GM10266 (cell line): ENCODE measurements around the gene PMF1.

Experiments used
- DNase-seq: peaks from one replicate; pipeline ENCODE4 v3.0.0; 2012; ENCODE audit errors: extremely low spot score
- TF ChIP-seq, protein P1 (sequence below): IDR thresholded peaks from 2 replicates; pipeline ENCODE4 v1.5.1; 2012; ENCODE audit warnings: mild to moderate bottlenecking, low read depth; ENCODE audit not compliant: control insufficient read depth, insufficient read depth; ENCODE audit errors: missing control alignments

PMF1 gene

DNA sequence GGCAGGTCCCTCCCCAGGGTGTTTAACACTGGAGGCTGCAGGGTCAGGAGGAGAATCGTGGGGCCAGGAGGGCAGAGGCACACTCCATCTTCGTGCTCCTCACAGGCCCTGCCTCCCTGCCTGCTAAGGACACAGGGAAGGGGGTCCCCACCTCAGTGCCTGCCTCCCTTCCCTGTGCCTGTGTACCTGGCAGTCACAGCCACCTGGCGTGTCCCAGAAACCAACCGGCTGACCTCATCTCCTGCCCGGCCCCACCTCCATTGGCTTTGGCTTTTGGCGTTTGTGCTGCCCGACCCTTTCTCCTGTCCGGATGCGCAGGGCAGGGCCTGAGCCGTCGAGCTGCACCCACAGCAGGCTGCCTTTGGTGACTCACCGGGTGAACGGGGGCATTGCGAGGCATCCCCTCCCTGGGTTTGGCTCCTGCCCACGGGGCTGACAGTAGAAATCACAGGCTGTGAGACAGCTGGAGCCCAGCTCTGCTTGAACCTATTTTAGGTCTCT, 28.6 kb downstream of the PMF1 start:
- DNase-seq = no peak
- TF ChIP-seq, protein P1, sequence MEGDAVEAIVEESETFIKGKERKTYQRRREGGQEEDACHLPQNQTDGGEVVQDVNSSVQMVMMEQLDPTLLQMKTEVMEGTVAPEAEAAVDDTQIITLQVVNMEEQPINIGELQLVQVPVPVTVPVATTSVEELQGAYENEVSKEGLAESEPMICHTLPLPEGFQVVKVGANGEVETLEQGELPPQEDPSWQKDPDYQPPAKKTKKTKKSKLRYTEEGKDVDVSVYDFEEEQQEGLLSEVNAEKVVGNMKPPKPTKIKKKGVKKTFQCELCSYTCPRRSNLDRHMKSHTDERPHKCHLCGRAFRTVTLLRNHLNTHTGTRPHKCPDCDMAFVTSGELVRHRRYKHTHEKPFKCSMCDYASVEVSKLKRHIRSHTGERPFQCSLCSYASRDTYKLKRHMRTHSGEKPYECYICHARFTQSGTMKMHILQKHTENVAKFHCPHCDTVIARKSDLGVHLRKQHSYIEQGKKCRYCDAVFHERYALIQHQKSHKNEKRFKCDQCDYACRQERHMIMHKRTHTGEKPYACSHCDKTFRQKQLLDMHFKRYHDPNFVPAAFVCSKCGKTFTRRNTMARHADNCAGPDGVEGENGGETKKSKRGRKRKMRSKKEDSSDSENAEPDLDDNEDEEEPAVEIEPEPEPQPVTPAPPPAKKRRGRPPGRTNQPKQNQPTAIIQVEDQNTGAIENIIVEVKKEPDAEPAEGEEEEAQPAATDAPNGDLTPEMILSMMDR = no peak

DNA sequence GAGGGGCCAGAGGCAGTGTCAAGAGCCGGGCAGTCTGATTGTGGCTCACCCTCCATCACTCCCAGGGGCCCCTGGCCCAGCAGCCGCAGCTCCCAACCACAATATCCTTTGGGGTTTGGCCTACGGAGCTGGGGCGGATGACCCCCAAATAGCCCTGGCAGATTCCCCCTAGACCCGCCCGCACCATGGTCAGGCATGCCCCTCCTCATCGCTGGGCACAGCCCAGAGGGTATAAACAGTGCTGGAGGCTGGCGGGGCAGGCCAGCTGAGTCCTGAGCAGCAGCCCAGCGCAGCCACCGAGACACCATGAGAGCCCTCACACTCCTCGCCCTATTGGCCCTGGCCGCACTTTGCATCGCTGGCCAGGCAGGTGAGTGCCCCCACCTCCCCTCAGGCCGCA, 29.1 kb downstream of the PMF1 start, which contains the start of gene BGLAP:
TSS of gene BGLAP (plus strand) at position 259 of the 400 bp plus-strand sequence. CDS start at position 307, 48 bp downstream.
- TF ChIP-seq, protein P1 = no peak
- DNase-seq = no peak

DNA sequence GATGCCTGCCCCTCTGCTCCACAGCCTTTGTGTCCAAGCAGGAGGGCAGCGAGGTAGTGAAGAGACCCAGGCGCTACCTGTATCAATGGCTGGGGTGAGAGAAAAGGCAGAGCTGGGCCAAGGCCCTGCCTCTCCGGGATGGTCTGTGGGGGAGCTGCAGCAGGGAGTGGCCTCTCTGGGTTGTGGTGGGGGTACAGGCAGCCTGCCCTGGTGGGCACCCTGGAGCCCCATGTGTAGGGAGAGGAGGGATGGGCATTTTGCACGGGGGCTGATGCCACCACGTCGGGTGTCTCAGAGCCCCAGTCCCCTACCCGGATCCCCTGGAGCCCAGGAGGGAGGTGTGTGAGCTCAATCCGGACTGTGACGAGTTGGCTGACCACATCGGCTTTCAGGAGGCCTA, 29.9 kb downstream of the PMF1 start:
- no peak for DNase-seq
- TF ChIP-seq, protein P1 = no peak

DNA sequence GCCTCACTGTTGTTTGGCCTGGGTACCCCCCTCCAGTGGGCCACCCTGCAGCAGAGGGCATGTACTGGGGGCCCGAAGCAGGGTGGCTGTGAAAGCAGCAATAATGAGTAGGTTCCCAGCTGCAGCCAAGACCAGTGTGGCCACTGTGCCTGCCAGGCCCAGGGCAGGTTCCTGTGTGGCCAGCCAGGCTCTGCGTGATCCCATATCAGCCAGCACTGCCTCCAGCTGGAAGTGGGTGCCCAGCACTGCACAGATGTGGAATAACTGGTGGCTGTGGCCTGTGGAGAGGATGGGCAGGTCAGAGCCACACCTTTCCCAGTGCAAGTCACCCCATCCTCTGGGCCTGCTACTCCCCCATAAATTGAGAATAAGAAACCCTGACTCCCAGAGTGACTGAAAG, 31.3 kb downstream of the PMF1 start:
- DNase-seq = no peak
- TF ChIP-seq, protein P1 = no peak

DNA sequence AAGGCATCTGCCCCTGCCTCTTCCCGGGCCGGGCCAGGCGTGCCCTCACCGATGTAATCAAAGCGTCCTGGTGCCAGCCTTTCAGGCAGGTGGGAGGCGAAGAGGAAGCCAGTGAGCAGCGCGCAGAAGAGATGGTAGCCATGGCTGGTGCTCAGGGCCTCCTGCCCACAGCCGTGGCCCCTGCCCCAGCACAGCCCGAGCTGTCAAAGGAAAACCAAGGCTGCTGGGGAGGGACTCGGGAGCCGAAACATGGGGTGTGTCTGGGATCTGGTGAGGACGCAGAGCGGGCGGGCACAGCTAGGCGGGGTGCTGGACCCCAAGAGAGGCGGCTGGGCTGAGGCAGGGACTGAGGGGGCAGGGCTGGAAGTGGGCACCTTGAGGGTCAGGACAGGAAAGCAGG, 31.9 kb downstream of the PMF1 start:
- TF ChIP-seq, protein P1 = no peak
- no peak for DNase-seq

DNA sequence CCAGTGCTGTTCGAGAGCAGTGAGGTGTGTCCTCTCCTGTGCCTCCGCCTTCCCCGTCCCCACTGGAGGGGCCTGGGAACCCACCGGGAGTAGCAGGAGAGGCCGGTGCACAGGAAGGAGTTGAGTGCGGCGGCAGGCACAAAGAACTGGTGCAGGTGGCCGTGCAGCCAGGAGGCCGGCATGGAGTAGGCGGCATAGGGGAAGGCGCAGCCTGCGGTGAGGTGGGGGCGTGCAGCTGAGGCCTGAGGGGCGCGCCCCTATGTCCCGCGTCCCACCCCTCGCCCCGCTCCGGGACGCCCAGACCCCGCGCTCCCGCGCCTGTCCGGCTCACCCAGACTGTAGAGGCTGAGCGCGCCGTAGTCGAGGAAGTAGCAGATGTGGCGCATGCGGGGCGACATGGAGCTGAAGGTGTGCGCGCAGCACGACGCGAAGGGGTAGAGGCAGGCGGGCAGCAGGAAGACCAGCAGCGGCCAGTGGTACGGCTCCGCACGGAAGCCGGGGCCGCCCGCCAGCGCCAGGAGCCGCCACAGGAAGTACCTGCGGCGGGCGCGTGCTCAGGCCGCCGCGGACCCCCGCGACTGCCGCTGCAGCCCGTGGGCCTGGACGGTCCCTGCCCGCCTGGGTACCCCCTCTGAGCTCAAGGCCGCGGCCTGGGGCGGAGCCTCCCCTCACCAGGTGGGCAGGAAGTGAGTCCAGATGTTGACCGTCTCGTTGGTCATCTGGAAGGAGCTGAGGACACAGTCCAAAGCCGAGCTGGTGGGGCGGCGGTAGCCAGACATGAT, 32.8 kb downstream of the PMF1 start:
- peak; percentile 68 for DNase-seq
- TF ChIP-seq, protein P1 = no peak

DNA sequence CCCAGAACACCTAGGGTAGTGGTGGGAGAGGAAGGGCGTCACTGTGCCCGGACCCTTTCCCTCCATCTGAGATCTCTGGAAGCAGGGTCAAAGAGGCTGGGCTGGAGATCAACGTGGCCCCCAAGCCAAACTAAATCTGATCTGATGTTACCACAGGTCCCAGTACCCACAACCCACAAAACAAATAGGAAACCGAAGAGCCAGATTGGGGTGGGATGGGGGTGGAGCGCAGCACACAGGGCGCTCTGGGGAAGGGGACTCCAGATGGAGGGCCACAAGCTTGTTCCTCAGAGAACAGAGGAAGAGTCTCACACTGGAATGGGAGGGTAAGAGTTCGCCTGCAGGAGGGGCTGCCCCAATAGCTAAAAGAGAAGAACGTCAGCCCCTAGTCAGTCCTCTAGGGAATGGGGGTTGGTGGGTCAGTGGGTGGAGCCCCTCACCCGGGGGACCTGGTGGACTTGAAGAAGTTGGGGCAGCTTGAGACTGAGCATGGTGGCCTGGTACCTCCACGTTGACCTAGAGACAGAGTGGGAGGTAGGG, 33.5 kb downstream of the PMF1 start:
- TF ChIP-seq, protein P1 = no peak

More for the DNA sequence above, 33.5 kb downstream of the PMF1 start:
- DNase-seq = no peak
